ENCODE data around the gene ACBD4. TPM values are rescaled to one million over a fixed set of nuclear protein-coding genes. Genes with fewer than 3 reads are reported as not detected.

ACBD4 gene
- total RNA-seq, 2 donors from 2014 or later: 21.5 to 27.9 TPM

DNA sequence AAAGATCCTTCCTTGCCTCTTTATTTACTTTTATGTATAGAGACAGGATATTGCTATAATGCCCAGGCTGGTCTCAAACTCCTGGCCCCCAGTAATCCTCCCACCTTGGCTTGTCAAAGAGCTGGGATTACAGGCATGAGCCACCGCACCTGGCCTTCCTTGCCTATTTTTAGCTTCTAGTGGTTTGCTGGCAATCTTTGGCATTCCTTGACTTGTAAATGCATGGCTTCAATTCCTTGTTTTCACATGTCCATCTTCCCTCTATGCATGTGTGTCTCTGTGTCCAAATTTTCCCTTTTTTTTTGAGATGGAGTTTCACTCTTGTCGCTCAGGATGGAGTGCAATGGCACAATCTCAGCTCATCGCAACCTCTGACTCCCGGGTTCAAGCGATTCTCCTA lies 48.7 kb downstream of the ACBD4 start:
- Histone ChIP-seq H3K4me3 (no peak overlapping the region), H3K36me3 (no peaks in the 10 kb centered on the region), H3K27me3 (replicated peaks; ENCODE audit: insufficient read depth) (no peaks in the 10 kb centered on the region), H3K27ac (no peak overlapping the region), H3K4me1 (ENCODE audit: control insufficient read depth in 1 of 2, low read depth in 2 of 2) (no peaks in the 10 kb centered on the region), H3K9me3 (no peaks in the 10 kb centered on the region)
- DNase-seq (ENCODE audit: low spot score) (no peak), ATAC-seq (ENCODE audit: insufficient number of reproducible peaks, low FRiP score, low read depth) (no peak)
- TF ChIP-seq, protein P1, sequence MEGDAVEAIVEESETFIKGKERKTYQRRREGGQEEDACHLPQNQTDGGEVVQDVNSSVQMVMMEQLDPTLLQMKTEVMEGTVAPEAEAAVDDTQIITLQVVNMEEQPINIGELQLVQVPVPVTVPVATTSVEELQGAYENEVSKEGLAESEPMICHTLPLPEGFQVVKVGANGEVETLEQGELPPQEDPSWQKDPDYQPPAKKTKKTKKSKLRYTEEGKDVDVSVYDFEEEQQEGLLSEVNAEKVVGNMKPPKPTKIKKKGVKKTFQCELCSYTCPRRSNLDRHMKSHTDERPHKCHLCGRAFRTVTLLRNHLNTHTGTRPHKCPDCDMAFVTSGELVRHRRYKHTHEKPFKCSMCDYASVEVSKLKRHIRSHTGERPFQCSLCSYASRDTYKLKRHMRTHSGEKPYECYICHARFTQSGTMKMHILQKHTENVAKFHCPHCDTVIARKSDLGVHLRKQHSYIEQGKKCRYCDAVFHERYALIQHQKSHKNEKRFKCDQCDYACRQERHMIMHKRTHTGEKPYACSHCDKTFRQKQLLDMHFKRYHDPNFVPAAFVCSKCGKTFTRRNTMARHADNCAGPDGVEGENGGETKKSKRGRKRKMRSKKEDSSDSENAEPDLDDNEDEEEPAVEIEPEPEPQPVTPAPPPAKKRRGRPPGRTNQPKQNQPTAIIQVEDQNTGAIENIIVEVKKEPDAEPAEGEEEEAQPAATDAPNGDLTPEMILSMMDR (IDR thresholded peaks at IDR 0.05): no peak

DNA sequence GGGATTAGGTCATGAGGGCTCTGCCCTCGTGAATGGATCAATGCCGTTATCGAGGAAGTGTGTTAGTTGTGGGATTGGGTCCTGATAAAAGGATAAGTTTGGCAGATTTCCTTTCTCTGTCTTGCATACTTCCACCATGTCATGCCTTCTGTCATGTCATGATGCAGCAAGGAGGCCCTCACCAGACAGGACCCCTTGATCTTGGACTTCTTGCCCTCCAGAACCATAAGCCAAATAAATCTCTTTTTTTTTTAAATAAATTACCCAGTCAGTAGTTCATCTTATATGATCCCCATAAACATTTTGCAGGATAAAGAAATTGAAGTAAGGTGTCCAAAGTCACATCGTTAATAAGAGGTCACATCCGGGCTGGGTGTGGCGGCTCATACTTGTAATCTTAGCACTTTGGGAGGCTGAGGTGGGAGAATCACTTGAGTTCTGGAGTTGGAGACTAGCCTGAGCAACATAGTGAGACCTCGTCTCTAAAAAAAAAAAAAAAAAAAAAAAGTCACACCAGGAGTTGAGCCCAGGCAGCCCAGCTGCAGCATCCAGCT lies 51.4 kb downstream of the ACBD4 start:
- H3K4me1 ChIP-seq (ENCODE audit: control insufficient read depth in 1 of 2, low read depth in 2 of 2): no peaks in the 10 kb centered on the region
- TF ChIP-seq, protein P1 (IDR thresholded peaks at IDR 0.05): no peak
- ATAC-seq (ENCODE audit: insufficient number of reproducible peaks, low FRiP score, low read depth): no peak
- H3K9me3 ChIP-seq: no peaks in the 10 kb centered on the region
- H3K36me3 ChIP-seq: no peaks in the 10 kb centered on the region
- no peak overlapping the region for H3K27ac ChIP-seq
- no peak for DNase-seq (ENCODE audit: low spot score)
- H3K27me3 ChIP-seq (replicated peaks; ENCODE audit: insufficient read depth): no peaks in the 10 kb centered on the region
- no peak overlapping the region for H3K4me3 ChIP-seq

DNA sequence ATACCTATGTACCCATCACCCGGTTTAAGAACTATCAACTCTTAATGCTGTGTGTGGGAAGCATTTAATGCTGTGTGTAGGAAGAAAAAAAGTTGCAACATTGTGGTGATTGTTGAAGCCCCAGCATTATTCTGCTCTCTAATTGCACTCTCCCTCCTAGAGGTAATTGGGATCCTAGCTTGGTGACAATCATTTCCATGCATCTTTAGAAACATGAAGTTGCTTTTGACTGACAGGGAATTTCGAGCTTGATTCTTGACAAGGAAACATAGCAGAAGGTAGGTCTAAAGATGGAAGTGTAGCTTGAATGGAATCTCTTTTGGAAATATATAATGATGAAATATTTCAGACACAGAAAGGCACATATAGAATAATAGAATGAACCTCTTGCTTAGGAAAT lies 53.5 kb downstream of the ACBD4 start:
- Histone ChIP-seq H3K36me3 (no peaks in the 10 kb centered on the region), H3K27ac (no peak overlapping the region), H3K4me1 (ENCODE audit: control insufficient read depth in 1 of 2, low read depth in 2 of 2) (no peaks in the 10 kb centered on the region), H3K9me3 (no peaks in the 10 kb centered on the region), H3K27me3 (replicated peaks; ENCODE audit: insufficient read depth) (no peaks in the 10 kb centered on the region), H3K4me3 (no peak overlapping the region)
- TF ChIP-seq, protein P1 (IDR thresholded peaks at IDR 0.05): no peak
- ATAC-seq (ENCODE audit: insufficient number of reproducible peaks, low FRiP score, low read depth): no peak
- no peak for DNase-seq (ENCODE audit: low spot score)

DNA sequence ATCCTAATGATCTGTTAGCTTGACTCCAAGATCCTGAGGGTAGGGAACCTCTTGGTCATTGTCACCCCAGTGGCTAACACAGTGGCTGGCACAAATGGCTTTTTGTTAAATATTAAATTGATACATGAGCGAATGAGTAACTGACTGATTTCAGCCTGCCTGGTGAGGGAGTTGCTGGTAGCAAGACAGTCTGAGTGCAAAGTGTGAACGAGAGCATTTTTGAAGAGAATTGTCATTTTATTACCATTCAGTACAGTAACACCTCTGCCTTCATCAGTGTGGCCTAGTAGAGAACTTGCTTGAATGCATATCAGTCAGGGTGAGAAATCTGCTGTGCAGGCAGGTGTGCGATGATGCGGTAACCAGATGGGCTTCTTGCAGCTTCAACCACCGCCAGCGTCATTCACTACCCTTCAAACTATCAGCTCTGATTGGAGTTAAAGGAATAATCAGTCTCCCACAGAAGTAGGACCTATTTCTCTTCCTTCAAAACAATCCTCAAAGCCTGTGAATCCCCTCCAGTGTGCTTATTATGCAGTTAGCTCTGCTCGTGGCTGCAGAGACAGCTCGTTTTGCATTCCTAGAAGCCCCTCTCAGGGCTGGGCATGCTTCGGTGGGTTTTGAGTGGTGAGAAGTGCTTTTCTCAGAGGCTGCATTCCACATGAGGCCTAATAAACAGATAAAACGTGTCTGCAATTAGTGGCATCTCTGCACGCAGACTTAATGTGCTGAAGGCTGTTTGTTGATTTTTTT lies 55.2 kb downstream of the ACBD4 start:
- no peak for ATAC-seq (ENCODE audit: insufficient number of reproducible peaks, low FRiP score, low read depth)

More for the DNA sequence above, 55.2 kb downstream of the ACBD4 start:
- no peak overlapping the region for H3K4me3 ChIP-seq
- H3K4me1 ChIP-seq (ENCODE audit: control insufficient read depth in 1 of 2, low read depth in 2 of 2): no peaks in the 10 kb centered on the region
- H3K36me3 ChIP-seq: no peaks in the 10 kb centered on the region
- H3K9me3 ChIP-seq: no peaks in the 10 kb centered on the region
- H3K27me3 ChIP-seq (replicated peaks; ENCODE audit: insufficient read depth): no peaks in the 10 kb centered on the region
- TF ChIP-seq, protein P1 (IDR thresholded peaks at IDR 0.05): no peak
- H3K27ac ChIP-seq: no peak overlapping the region
- DNase-seq (ENCODE audit: low spot score): no peak

Other genes with a start within 250 kb of the ACBD4 start
- 100 to 1,000 TPM in 1 of 2 donors, 10 to 100 TPM in 1; 35.2 to 117 TPM for gene EFTUD2, start 236.2 kb upstream of the ACBD4 start, total RNA-seq
- gene GFAP, start 220.2 kb upstream of the ACBD4 start, total RNA-seq: 10 to 100 TPM in 1 of 2 donors, not detected in 1; 14.6 TPM
- 1 to 10 TPM in 1 of 2 donors, not detected in 1; 2.0 TPM for gene KIF18B, start 187.9 kb upstream of the ACBD4 start, total RNA-seq
- under 1 TPM in 1 of 2 donors, not detected in 1; 0.68 TPM for gene C1QL1, start 167.4 kb upstream of the ACBD4 start, total RNA-seq
- 10 to 100 TPM; 34.6 to 56.5 TPM for gene DCAKD, start 84.1 kb upstream of the ACBD4 start, total RNA-seq
- 10 to 100 TPM; 53.1 to 64.8 TPM for gene NMT1, start 74.4 kb upstream of the ACBD4 start, total RNA-seq
- gene PLCD3, start 3.2 kb upstream of the ACBD4 start, total RNA-seq: 100 to 1,000 TPM in 1 of 2 donors, 10 to 100 TPM in 1; 79.3 to 116 TPM
- gene HEXIM1, start 12.8 kb downstream of the ACBD4 start, total RNA-seq: 10 to 100 TPM; 34.9 to 89.1 TPM
- 1 to 10 TPM in 1 of 2 donors, not detected in 1; 1.5 TPM for gene HEXIM2, start 26.2 kb downstream of the ACBD4 start, total RNA-seq
- 10 to 100 TPM; 31.4 to 37.2 TPM for gene FMNL1, start 86.2 kb downstream of the ACBD4 start, total RNA-seq
- not detected for gene SPATA32, start 126.4 kb downstream of the ACBD4 start, total RNA-seq
- gene MAP3K14, start 181.3 kb downstream of the ACBD4 start, total RNA-seq: 10 to 100 TPM; 10.1 to 10.7 TPM

All from thoracic aorta (tissue), 2 donors.